ENCODE results near the gene RIC8A.

The RIC8A gene

GRCh38 chr11:250274-250673 lies 42.8 kb downstream of the RIC8A start:
- no peak for DNase-seq (ENCODE audit: low spot score)

GRCh38 chr11:250740-251299 lies 43.3 kb downstream of the RIC8A start:
- DNase-seq (ENCODE audit: low spot score), result no peak

GRCh38 chr11:251550-251949 lies 44.0 kb downstream of the RIC8A start:
- no peak for DNase-seq (ENCODE audit: low spot score)

- DNase-seq (ENCODE audit: low spot score), result no peak
Observed at GRCh38 chr11:252666-253065, 45.2 kb downstream of the RIC8A start.

GRCh38 chr11:253160-253885 lies 45.8 kb downstream of the RIC8A start:
- no peak for DNase-seq (ENCODE audit: low spot score)

- DNase-seq (ENCODE audit: low spot score), result no peak
Observed at GRCh38 chr11:253886-254270, 46.4 kb downstream of the RIC8A start.

- DNase-seq (ENCODE audit: low spot score), result no peak
Observed at GRCh38 chr11:255176-255575, 47.7 kb downstream of the RIC8A start.

GRCh38 chr11:255816-256215 lies 48.3 kb downstream of the RIC8A start:
- no peak for DNase-seq (ENCODE audit: low spot score)

- DNase-seq (ENCODE audit: low spot score), result no peak
Observed at GRCh38 chr11:256952-257737, 49.6 kb downstream of the RIC8A start.

- no peak for DNase-seq (ENCODE audit: low spot score)
Observed at GRCh38 chr11:257766-258493, 50.4 kb downstream of the RIC8A start.

GRCh38 chr11:259413-259812 lies 51.9 kb downstream of the RIC8A start:
- no peak for DNase-seq (ENCODE audit: low spot score)

- no peak for DNase-seq (ENCODE audit: low spot score)
Observed at GRCh38 chr11:261624-262023, 54.1 kb downstream of the RIC8A start.
